A549 (cell line): ENCODE results near the gene ZBED4. TPM values are rescaled to one million over a fixed set of nuclear protein-coding genes. Genes with fewer than 3 reads are reported as not detected.

Source experiments
- ATAC-seq, 2 experiments: fragments of 200-7000 bp in 1 of 2; fragments of >200 bp in 1 of 2; cut with Nextera tagmentation in 1 of 2; cut with Tn5 transposase in 1 of 2; 3 replicates each; pipeline versions ENCODE4 v1.8.0 to v1.9.1; 2018 to 2020; ENCODE audit warnings: mild to moderate bottlenecking in 1 of 2, moderate library complexity in 1 of 2
- CTCF ChIA-PET: fragments of 300-600 bp; sonication (Branson Sonifier 250); formaldehyde crosslinking; extraction: SDS; loops from one replicate; lab custom pipeline; 2021; ENCODE audit warnings: antibody characterized with exemption, inconsistent platforms; lab: Yijun Ruan, JAX
- POLR2A ChIA-PET: fragments of 350-600 bp; formaldehyde crosslinking; extraction: SDS; loops from one replicate; lab custom pipeline; 2021; ENCODE audit warnings: antibody characterized with exemption, inconsistent platforms; lab: Yijun Ruan, JAX
- DNase-seq, 2 experiments: peaks; one replicate each; pipeline versions ENCODE4 v3.0.0 to v3.0.0-alpha.2; 2011 to 2016; ENCODE audit warnings: low read depth in 1 of 2, low spot score in 1 of 2
- FAIRE-seq: peaks from 2 replicates; lab custom pipeline; 2011; peaks lifted over from hg19 to GRCh38; lab: Jason Lieb, UNC
- H3K27ac ChIP-seq, 2 experiments: fragments of >200 bp; sonication (Bioruptor Twin); formaldehyde crosslinking; 3 replicates each; pipeline ENCODE4 v1.5.1; 2016 to 2017
- H3K4me1 ChIP-seq: fragments of >200 bp; sonication (Bioruptor Twin); formaldehyde crosslinking; 3 replicates; pipeline ENCODE4 v1.6.1; 2016
- H3K4me2 ChIP-seq: fragments of >200 bp; sonication (Bioruptor Twin); formaldehyde crosslinking; 3 replicates; pipeline ENCODE4 v1.6.1; 2016
- H3K4me3 ChIP-seq: fragments of >200 bp; sonication (Bioruptor Twin); formaldehyde crosslinking; 3 replicates; pipeline ENCODE4 v1.5.1; 2016
- H3K9me3 ChIP-seq: fragments of >200 bp; sonication (Bioruptor Twin); formaldehyde crosslinking; 3 replicates; pipeline ENCODE4 v1.6.1; 2016
- CEBPB ChIP-seq, 2 experiments: fragments of >200 bp in 1 of 2; sonication (Bioruptor Twin) in 1 of 2; formaldehyde crosslinking in 1 of 2; IDR thresholded peaks; 2 replicates each; pipeline ENCODE4 v1.6.1; 2012 to 2016
- EHMT2 ChIP-seq: fragments of 200-600 bp; sonication (generic); IDR thresholded peaks from 2 replicates; pipeline ENCODE4 v1.6.1; 2016; ENCODE audit warnings: antibody characterized with exemption, low read depth, mild to moderate bottlenecking, moderate library complexity
- HEYL ChIP-seq: fragments of 250-450 bp; sonication (Bioruptor Pico); IDR thresholded peaks from 2 replicates; pipeline ENCODE4 v1.8.0; 2021; ENCODE audit warnings: mild to moderate bottlenecking, moderate library complexity
- JUN ChIP-seq, 2 experiments: fragments of >200 bp; sonication (Bioruptor Twin); formaldehyde crosslinking; IDR thresholded peaks; 2 replicates in 1 of 2; 3 replicates in 1 of 2; pipeline ENCODE4 v1.6.1; 2016 to 2017
- JUNB ChIP-seq: fragments of >200 bp; sonication (Bioruptor Twin); formaldehyde crosslinking; IDR thresholded peaks from 2 replicates; pipeline ENCODE4 v1.6.1; 2016
- MYC ChIP-seq: IDR thresholded peaks from 2 replicates; pipeline ENCODE4 v1.6.1; 2012; ENCODE audit warnings: mild to moderate bottlenecking, inconsistent platforms, low read length, improper control_type of control experiment, borderline replicate concordance
- NR3C1 ChIP-seq: fragments of >200 bp; sonication (Bioruptor Twin); formaldehyde crosslinking; IDR thresholded peaks from 3 replicates; pipeline ENCODE4 v1.6.1; 2017
- PHF8 ChIP-seq: fragments of 200-600 bp; sonication (generic); IDR thresholded peaks from 2 replicates; pipeline ENCODE4 v1.6.1; 2016; ENCODE audit warnings: low read depth, mild to moderate bottlenecking, antibody characterized with exemption, moderate library complexity, borderline replicate concordance
- RARB ChIP-seq: fragments of 250-450 bp; sonication (Bioruptor Pico); IDR thresholded peaks from 2 replicates; pipeline ENCODE4 v1.8.0; 2021; ENCODE audit warnings: mild to moderate bottlenecking, moderate library complexity
- RNF2 ChIP-seq: fragments of 200-600 bp; sonication (generic); IDR thresholded peaks from 2 replicates; pipeline ENCODE4 v1.6.1; 2016; ENCODE audit warnings: low read depth, mild to moderate bottlenecking, antibody characterized with exemption, moderate library complexity, borderline replicate concordance
- SREBF2 ChIP-seq: fragments of 450-650 bp; IDR thresholded peaks from 2 replicates; pipeline ENCODE4 v1.6.1; 2014; ENCODE audit warnings: mild to moderate bottlenecking, moderate library complexity
- TFCP2L1 ChIP-seq: fragments of 250-450 bp; sonication (Bioruptor Pico); IDR thresholded peaks from 2 replicates; pipeline ENCODE4 v1.5.0; 2021; ENCODE audit warnings: mild to moderate bottlenecking
- ZC3H11A ChIP-seq: fragments of 450-650 bp; IDR thresholded peaks from 2 replicates; pipeline ENCODE4 v1.6.1; 2014; ENCODE audit warnings: antibody characterized with exemption, mild to moderate bottlenecking
- ZFP36 ChIP-seq: fragments of 450-650 bp; IDR thresholded peaks from 2 replicates; pipeline ENCODE4 v1.6.1; 2014; ENCODE audit warnings: borderline replicate concordance; ENCODE audit not compliant: partially characterized antibody
- ZSCAN20 ChIP-seq: fragments of 250-450 bp; sonication (Bioruptor Pico); IDR thresholded peaks from 2 replicates; pipeline ENCODE4 v1.8.0; 2022; ENCODE audit warnings: mild to moderate bottlenecking, moderate library complexity
- WGBS: methylation state at CpG from one replicate; pipeline ENCODE4 v1.1.6; 2017; ENCODE audit errors: missing lambda C conversion rate; 5-methylcytosine and 5-hydroxymethylcytosine counted together
- polyA plus RNA-seq, 4 experiments: library from polyadenylated mRNA; depleted of rRNA in 3 of 4; stranded (reverse); fragments of >200 nt; fragmentation: RNase III in 1 of 4; extraction: RNeasy Plus Mini Kit Qiagen cat#74134 plus additional on column Dnase treatment in 1 of 4; gene quantifications; 2 replicates in 3 of 4; 3 replicates in 1 of 4; pipeline ENCODE4 v1.2.3, GENCODE V29; 2011 to 2017
- TF ChIP-seq, protein P1 (sequence below): fragments of 200-600 bp; sonication (generic); IDR thresholded peaks from 2 replicates; pipeline ENCODE4 v1.6.1; 2016; ENCODE audit warnings: antibody characterized with exemption, mild to moderate bottlenecking, moderate library complexity
- TF ChIP-seq, protein P2 (sequence below): fragments of >200 bp; sonication (Bioruptor Twin); formaldehyde crosslinking; IDR thresholded peaks from 3 replicates; pipeline ENCODE4 v1.6.1; 2016
- TF ChIP-seq, protein P3 (sequence below): IDR thresholded peaks from 2 replicates; pipeline ENCODE4 v1.6.1; 2012
- TF ChIP-seq, protein P4 (sequence below): fragments of >200 bp; sonication (Bioruptor Twin); formaldehyde crosslinking; IDR thresholded peaks from 2 replicates; pipeline ENCODE4 v1.6.1; 2016

The ZBED4 gene
- polyA plus RNA-seq, 2 of the 4 experiments (the other 2 are of a cell fraction), result 8.6 to 9.5 TPM

DNA sequence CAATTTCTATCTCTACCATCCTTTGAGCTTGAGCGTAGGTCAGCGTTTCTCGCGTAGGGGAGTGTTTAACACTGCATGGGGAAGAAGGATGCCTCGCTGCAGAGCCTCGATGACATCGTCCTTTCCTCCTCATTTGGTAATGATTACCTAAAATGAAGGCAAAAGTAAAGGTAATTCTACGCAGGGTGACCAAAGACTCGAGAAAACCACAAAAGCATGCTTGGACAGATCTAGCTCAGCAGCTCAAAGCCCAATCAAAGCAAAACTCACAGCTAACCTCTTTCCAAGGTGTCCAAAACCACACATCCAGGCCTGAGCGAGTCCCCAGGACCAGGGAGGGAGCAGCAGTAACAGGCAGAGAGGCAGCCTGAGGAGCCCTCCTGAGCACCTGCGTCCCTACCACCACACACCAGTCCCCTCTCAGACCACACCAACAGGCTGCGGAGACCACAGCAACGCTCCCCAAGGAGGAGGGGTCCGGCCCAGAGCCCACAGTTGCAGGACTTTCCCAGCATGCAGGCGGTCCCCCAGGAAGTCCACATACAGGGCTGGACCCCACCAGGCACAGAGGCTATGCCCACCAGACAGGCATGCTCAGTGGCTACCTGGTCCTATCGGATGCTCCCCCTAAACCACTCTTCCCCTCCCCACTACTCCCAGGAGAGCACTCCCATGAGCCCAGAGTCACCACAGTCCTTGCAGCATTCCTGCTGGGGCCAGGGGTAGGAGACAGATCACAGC, 29.3 kb upstream of the ZBED4 start:
- H3K4me1 ChIP-seq, result peaks cover 18% of the 10 kb centered on the region
- no peak for TF ChIP-seq JUNB
- TF ChIP-seq SREBF2, result no peak
- TF ChIP-seq, protein P1, sequence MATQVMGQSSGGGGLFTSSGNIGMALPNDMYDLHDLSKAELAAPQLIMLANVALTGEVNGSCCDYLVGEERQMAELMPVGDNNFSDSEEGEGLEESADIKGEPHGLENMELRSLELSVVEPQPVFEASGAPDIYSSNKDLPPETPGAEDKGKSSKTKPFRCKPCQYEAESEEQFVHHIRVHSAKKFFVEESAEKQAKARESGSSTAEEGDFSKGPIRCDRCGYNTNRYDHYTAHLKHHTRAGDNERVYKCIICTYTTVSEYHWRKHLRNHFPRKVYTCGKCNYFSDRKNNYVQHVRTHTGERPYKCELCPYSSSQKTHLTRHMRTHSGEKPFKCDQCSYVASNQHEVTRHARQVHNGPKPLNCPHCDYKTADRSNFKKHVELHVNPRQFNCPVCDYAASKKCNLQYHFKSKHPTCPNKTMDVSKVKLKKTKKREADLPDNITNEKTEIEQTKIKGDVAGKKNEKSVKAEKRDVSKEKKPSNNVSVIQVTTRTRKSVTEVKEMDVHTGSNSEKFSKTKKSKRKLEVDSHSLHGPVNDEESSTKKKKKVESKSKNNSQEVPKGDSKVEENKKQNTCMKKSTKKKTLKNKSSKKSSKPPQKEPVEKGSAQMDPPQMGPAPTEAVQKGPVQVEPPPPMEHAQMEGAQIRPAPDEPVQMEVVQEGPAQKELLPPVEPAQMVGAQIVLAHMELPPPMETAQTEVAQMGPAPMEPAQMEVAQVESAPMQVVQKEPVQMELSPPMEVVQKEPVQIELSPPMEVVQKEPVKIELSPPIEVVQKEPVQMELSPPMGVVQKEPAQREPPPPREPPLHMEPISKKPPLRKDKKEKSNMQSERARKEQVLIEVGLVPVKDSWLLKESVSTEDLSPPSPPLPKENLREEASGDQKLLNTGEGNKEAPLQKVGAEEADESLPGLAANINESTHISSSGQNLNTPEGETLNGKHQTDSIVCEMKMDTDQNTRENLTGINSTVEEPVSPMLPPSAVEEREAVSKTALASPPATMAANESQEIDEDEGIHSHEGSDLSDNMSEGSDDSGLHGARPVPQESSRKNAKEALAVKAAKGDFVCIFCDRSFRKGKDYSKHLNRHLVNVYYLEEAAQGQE, result no peak
- no peak for TF ChIP-seq ZFP36
- TF ChIP-seq HEYL, result no peak
- no peak for TF ChIP-seq ZC3H11A
- TF ChIP-seq, protein P2, sequence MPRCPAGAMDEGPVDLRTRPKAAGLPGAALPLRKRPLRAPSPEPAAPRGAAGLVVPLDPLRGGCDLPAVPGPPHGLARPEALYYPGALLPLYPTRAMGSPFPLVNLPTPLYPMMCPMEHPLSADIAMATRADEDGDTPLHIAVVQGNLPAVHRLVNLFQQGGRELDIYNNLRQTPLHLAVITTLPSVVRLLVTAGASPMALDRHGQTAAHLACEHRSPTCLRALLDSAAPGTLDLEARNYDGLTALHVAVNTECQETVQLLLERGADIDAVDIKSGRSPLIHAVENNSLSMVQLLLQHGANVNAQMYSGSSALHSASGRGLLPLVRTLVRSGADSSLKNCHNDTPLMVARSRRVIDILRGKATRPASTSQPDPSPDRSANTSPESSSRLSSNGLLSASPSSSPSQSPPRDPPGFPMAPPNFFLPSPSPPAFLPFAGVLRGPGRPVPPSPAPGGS, result no peak
- no peak for TF ChIP-seq PHF8
- no peak for TF ChIP-seq ZSCAN20 (CRISPR knock-in tag)
- no peak for TF ChIP-seq TFCP2L1 (CRISPR knock-in tag)
- TF ChIP-seq JUN (IDR thresholded peaks at IDR 0.05), result no peak
- FAIRE-seq, result no peak
- ChIA-PET CTCF (no interaction called here), POLR2A (no interaction called here)
- ATAC-seq, result no peak
- no peak overlapping the region for H3K4me3 ChIP-seq
- H3K4me2 ChIP-seq, result no peak overlapping the region; the same call in 2 of the 3 replicates
- peak overlapping the region in 1 of 2 experiments; percentile 100; a peak in 1 of 6 replicates for H3K27ac ChIP-seq
- no peaks in the 10 kb centered on the region for H3K9me3 ChIP-seq
- DNase-seq, result no peak
- WGBS, result 86% methylated on average over 11 of the region's 16 CpGs

DNA sequence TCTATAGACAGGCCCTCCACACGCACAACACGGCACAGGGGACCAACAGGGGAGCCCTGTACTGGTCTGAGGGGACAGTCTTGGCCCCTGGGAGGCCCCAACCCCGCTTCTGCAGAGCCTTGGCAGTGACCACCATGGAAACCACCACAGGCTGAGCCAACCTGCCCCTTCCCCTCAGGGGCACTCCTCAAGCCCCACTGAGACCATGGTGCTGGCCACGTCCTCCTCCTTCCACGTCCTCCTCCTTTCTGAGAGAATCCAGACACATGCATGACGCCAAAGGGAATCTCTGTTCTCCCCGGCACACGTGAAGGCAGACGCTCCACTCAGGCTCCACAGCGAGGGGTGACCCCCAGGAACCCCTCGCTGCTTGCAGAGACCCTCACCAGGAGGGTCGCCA, 28.7 kb upstream of the ZBED4 start:
- Histone ChIP-seq H3K27ac (peak overlapping the region in 1 of 2 experiments; percentile 100; a peak in 1 of 6 replicates), H3K4me3 (no peak overlapping the region), H3K9me3 (no peaks in the 10 kb centered on the region), H3K4me1 (peaks cover 18% of the 10 kb centered on the region), H3K4me2 (peak overlapping the region; percentile 98)
- FAIRE-seq (no peak), DNase-seq (no peak), ATAC-seq (no peak)
- ChIA-PET POLR2A (no interaction called here), CTCF (no interaction called here)
- TF ChIP-seq, protein P3, sequence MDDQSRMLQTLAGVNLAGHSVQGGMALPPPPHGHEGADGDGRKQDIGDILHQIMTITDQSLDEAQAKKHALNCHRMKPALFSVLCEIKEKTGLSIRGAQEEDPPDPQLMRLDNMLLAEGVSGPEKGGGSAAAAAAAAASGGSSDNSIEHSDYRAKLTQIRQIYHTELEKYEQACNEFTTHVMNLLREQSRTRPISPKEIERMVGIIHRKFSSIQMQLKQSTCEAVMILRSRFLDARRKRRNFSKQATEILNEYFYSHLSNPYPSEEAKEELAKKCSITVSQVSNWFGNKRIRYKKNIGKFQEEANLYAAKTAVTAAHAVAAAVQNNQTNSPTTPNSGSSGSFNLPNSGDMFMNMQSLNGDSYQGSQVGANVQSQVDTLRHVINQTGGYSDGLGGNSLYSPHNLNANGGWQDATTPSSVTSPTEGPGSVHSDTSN, result no peak
- TF ChIP-seq ZC3H11A (no peak), NR3C1 (no peak), EHMT2 (no peak), MYC (no peak), CEBPB (IDR thresholded peaks at IDR 0.05) (no peak), RARB (no peak), RNF2 (no peak)
- TF ChIP-seq, protein P4, sequence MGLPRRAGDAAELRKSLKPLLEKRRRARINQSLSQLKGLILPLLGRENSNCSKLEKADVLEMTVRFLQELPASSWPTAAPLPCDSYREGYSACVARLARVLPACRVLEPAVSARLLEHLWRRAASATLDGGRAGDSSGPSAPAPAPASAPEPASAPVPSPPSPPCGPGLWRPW, result no peak
- TF ChIP-seq, protein P1, result no peak
- WGBS, result 95% methylated on average over 9 of the region's 12 CpGs
